AG04449 (cell line): ENCODE results near the gene TAF8.

Source experiments
- CTCF ChIA-PET: fragments of 350-600 bp; formaldehyde crosslinking; extraction: SDS; loops from one replicate; lab custom pipeline; 2021; ENCODE audit warnings: antibody characterized with exemption; lab: Yijun Ruan, JAX
- POLR2A ChIA-PET: fragments of 400-600, 350-600 bp; formaldehyde crosslinking; extraction: SDS; loops from one replicate; lab custom pipeline; 2020; ENCODE audit warnings: antibody characterized with exemption, inconsistent platforms; lab: Yijun Ruan, JAX
- DNase-seq: peaks from one replicate; pipeline ENCODE4 v3.0.0-alpha.2; 2010; ENCODE audit warnings: low read depth, low spot score
- H3K4me3 ChIP-seq: 2 replicates; pipeline ENCODE4 v1.5.1; 2011; ENCODE audit warnings: low read depth, mild to moderate bottlenecking, control low read depth, low read length
- TF ChIP-seq, protein P1 (sequence below): IDR thresholded peaks from one replicate; pipeline ENCODE4 v1.5.1; 2011; ENCODE audit warnings: mild to moderate bottlenecking, moderate library complexity, low read length, control low read depth, inconsistent platforms; ENCODE audit not compliant: insufficient read depth; ENCODE audit errors: missing control alignments

TAF8 gene

DNA sequence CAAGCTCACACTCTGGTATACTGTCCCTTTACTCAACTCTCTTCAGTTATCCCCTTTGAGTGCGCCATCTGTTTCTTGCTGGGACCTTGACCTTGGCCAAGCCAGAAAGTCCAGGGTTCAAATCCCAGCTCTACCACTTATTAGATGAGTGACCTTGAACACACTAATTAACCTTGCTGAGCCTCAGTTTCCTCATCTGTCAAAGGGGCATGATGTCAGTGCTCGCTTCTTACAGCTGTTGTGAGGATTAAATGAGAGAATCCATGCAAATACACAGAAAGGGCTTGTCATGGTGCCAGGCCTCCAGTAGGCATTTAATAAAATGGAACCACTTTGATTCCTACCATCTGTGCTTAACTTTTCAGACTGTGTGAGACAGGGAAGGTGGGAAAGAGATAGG, 57.7 kb downstream of the TAF8 start:
- ChIA-PET POLR2A (no interaction called here), CTCF (interaction anchor here (1.5 to 6.3 kb wide), 3 partner anchors 9 to 32 kb away, joined by 3 to 52 read pairs (median 5); no protein-coding TSS in a partner anchor)
- TF ChIP-seq, protein P1, sequence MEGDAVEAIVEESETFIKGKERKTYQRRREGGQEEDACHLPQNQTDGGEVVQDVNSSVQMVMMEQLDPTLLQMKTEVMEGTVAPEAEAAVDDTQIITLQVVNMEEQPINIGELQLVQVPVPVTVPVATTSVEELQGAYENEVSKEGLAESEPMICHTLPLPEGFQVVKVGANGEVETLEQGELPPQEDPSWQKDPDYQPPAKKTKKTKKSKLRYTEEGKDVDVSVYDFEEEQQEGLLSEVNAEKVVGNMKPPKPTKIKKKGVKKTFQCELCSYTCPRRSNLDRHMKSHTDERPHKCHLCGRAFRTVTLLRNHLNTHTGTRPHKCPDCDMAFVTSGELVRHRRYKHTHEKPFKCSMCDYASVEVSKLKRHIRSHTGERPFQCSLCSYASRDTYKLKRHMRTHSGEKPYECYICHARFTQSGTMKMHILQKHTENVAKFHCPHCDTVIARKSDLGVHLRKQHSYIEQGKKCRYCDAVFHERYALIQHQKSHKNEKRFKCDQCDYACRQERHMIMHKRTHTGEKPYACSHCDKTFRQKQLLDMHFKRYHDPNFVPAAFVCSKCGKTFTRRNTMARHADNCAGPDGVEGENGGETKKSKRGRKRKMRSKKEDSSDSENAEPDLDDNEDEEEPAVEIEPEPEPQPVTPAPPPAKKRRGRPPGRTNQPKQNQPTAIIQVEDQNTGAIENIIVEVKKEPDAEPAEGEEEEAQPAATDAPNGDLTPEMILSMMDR: no peak
- no peak overlapping the region for H3K4me3 ChIP-seq
- DNase-seq: no peak

- no peak overlapping the region for H3K4me3 ChIP-seq
- DNase-seq: no peak
- POLR2A ChIA-PET: no interaction called here
- TF ChIP-seq, protein P1: no peak
- CTCF ChIA-PET: interaction anchor here (1.3 to 2.6 kb wide), 2 partner anchors 7 to 23 kb away, joined by 3 to 18 read pairs; no protein-coding TSS in a partner anchor
Measured at GRCh38 chr6:42110683-42111082, 60.4 kb downstream of the TAF8 start.

DNA sequence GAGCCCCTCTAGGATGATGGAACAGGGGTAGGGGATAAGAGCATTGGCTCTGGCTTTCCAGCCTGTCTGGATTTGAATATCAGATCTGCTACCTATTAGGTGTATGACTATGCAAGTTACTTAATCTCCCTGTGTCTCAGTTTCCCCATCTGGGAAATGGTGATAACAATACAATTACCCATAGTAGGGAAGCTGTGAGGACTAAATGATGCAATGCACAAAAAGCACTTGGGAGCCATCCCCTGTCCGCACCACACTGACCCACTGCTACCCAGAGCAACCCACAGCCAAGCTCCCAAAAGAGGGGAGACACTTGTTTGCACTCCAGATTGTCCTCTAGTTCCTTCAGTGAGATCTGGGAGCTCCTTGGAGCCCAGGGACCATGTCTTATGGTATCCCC, 62.0 kb downstream of the TAF8 start:
- H3K4me3 ChIP-seq: no peak overlapping the region
- TF ChIP-seq, protein P1: no peak
- DNase-seq: no peak
- CTCF ChIA-PET: interaction anchor here (1.1 to 2.6 kb wide), 3 partner anchors 9 to 102 kb away, joined by 4 to 18 read pairs (median 5); no protein-coding TSS in a partner anchor
- POLR2A ChIA-PET: no interaction called here

GRCh38 chr6:42113936-42114636, 63.8 kb downstream of the TAF8 start:
- ChIA-PET CTCF (interaction anchor here (1.2 to 6.7 kb wide), 3 partner anchors 8 to 100 kb away, joined by 3 to 52 read pairs (median 4); no protein-coding TSS in a partner anchor), POLR2A (no interaction called here)
- DNase-seq: no peak
- TF ChIP-seq, protein P1: no peak
- H3K4me3 ChIP-seq: no peak overlapping the region

- ChIA-PET CTCF (interaction anchor here (1.1 to 6.7 kb wide), 3 partner anchors 12 to 97 kb away, joined by 3 to 52 read pairs (median 4); no protein-coding TSS in a partner anchor), POLR2A (interaction anchor here (0.6 kb wide), 1 partner anchor 446 kb away, joined by 4 read pairs; the partner anchor contains the start of gene UBR2)
- TF ChIP-seq, protein P1: no peak
- H3K4me3 ChIP-seq: no peak overlapping the region
- no peak for DNase-seq
Measured at GRCh38 chr6:42117843-42118161, 67.5 kb downstream of the TAF8 start.
